HG03135 (cell line): ENCODE measurements around the gene MPZL2.

ENCODE experiments used
- ATAC-seq: cut with Tn5 transposase; IDR thresholded peaks from one replicate; pipeline ENCODE4 v1.9.1; 2021; ENCODE audit warnings: mild to moderate bottlenecking, moderate library complexity; ENCODE audit not compliant: unreplicated experiment

MPZL2 gene

DNA sequence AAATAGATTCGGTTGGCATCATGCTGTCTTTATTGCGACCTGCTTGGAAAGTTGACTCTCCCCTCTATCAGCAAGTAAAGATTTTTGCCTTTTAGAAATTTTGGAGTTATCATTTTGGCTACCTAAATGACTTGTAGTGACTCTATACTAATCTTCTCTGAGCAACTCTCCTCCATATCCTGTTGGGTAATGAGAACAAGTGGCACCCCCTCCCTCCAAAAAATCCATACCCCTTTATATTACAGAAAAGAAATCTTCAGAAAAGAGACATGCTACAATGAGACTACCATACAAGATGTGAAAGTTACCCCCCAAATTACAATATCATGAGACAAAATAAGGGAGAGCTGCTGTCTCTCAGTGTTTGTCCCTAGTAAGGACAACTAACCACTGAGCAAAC lies 40.5 kb downstream of the MPZL2 start:
- ATAC-seq, result no peak

GRCh38 chr11:118222437-118222836 lies 41.7 kb downstream of the MPZL2 start:
- ATAC-seq, result no peak

GRCh38 chr11:118221419-118221818 lies 42.7 kb downstream of the MPZL2 start:
- ATAC-seq, result no peak

DNA sequence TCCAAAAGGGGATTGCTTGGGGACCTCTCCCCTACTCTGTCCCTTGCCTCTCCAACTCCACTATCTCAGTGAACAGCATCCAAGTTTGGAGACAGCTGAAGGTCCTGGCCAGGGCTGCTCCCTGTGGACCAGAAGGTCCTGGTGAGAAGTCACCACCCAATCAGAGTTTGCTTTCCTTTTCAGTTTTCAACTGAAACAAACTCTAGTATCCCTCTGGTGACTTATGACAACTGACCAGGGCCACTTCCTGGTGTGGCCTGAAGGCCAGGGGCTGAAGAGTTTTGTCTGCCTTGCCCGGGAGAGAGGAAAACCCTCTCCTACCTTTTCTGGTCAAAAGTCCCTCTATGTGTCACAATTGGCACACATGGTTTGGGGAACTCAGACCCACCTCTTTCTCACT lies 44.4 kb downstream of the MPZL2 start:
- ATAC-seq, result no peak

GRCh38 chr11:118219244-118219643 lies 44.9 kb downstream of the MPZL2 start:
- ATAC-seq, result no peak

GRCh38 chr11:118217575-118217974 lies 46.5 kb downstream of the MPZL2 start:
- ATAC-seq, result no peak

DNA sequence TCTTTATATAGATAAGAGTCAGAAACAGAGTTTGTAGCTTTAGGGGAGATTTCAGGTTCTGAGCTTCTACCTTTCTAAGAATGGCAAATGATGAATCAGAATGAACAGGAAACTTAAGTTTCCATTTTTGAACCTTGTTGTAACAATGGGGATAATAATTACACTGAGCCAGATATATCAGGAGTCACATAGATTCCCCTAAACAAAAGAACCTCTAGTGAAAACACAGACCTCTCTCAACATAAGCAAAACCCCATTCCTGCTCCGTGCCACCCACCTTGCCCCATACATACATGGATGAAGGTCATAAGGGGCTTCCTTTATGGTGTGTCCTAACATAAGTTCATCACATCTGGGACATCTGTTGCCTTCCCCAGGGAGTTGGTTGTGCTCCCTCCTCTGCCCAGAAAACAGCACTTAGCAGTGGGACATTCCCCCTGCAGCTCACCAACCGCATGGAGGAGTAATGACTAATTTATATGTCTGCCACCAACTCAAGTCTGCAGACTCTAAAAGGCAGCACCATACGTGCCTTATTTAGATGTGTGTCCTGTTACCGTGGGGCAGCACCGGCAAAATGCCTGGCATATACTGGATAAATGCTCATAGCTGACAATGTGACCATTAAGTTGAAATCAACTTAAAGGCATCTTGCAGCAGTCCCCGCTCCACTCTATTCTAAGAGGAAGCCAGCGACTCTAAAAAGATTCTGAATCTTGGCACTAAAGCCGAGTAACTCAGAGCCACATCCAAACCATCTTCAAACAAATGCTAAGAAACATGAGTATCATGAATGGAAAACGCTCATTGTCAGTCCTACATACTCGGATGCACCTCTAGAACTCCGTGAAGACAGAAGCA lies 47.2 kb downstream of the MPZL2 start:
- ATAC-seq, result no peak

DNA sequence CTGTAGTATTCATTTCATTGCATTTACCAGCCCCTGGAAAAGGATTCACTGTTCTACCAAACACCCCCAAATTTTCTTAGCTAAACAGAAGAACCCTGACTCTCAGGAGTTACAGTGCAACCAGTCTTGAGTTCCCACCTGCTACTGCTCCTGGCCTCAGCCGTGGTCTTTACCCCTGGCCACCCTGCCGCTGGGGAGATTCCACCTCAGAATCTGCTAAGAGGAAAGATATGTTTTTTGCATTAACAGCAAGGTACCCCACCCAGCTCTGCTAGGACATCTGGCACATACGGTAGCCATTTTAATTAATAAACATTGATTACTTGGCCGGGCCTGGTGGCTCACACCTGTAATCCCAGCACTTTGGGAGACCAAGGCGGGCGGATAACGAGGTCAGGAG lies 48.3 kb downstream of the MPZL2 start:
- no peak for ATAC-seq

DNA sequence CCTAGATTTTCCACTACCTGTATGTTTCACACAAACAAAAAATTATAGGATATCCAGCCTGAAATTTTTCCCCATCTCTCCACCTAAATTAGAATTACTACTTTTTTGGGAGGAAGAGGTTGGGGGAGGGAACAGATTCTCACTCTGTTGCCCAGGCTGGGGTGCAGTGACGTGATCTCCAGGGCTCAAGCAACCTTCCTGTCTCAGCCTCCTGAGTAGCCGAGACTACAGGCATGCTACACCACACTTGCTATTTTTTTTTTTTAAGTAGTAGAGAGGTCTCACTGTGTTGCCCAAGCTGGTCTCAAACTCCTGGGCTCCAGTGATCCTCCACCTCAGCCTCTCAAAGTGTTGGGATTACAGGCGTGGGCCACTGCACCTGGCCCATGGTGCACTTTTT lies 48.8 kb downstream of the MPZL2 start:
- no peak for ATAC-seq

DNA sequence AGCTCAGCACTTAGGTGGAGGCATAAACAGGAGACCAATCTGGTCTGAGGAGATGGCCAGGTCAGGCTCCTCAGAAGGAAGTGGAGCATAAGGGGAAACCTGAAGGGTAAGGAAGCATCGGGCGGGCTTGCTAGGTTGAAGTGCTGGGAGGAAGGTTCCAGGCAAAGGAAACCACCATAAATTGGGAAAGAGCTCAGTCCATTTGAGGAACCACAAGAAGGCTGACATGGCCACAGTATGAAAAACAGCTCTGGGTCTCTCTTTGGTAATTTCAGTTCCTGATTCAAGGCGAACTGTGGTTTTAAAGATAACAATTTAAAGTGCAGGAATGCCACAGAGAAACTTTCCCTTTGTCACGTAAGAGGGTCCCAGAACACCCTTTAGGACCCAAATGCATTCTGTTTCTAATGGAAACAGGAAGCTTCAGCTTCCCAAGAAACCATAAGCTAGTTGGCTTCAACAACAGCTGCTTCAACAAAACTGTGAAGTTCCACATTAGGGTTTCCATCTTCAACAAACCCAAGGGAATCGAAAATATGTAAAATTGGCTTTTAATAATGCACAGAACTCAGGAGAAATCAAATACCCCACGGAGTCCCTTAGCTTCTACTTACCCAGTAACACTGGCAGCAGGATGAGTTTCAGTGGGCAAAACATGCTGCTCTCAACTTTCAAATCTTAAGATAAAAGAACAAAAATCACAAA lies 49.7 kb downstream of the MPZL2 start:
- ATAC-seq, result no peak

DNA sequence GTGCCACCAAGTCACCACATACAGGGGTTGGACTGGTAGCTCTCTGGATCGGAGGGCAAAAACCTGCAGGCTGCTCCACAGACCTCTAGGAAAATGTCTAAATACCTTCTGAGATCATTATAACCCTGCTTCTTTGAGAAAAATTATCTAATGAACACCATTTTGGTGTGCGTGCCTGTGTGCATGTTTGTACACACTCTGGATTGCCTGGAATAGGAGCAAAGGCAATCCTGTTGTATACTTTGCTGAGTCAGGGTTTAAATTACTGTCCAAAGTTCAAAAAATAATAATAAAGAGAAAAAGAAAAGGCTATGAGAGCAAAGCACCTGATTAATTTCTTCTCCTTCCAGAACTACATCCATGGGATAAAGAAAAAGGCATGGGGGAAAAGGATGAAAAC lies 50.3 kb downstream of the MPZL2 start:
- ATAC-seq, result no peak

DNA sequence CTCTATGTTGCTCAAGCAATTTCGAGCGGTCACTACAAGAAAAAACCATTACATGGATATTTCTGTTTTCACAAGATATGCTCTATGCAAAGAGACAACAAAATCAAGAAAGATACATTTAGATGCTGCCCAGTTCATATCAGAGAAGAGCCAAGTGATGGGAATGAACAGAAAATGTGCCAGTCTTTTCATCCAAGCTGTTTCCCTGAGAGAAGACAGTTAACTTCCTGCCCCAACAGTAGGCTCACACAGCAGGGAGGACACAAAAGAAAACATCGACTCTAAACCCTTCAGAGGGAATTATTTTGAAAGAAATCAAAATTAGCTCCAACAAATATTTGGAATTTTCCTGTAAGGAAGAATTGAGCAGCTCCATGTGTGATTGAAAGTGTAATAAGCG lies 50.9 kb downstream of the MPZL2 start:
- ATAC-seq, result no peak

DNA sequence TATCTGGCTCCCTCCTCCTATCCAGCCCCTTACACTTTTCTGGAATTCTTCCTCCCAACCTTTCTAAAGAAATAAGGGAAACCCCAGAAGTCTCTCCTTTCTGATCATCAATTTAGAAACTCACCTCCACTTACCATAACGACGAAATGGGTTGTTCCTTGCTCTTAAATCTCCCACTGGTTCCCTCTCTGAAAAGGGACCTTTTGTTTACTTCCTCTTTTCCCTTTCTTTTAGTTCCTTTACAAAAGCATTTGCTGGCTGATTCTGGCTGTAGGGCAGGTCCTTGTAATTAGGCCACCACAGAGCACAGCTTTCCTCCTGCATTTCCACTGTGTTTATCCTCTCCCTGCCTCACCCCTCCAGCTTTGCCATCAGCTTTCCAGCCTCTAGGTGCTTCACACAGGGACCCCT lies 51.3 kb downstream of the MPZL2 start:
- ATAC-seq, result no peak

DNA sequence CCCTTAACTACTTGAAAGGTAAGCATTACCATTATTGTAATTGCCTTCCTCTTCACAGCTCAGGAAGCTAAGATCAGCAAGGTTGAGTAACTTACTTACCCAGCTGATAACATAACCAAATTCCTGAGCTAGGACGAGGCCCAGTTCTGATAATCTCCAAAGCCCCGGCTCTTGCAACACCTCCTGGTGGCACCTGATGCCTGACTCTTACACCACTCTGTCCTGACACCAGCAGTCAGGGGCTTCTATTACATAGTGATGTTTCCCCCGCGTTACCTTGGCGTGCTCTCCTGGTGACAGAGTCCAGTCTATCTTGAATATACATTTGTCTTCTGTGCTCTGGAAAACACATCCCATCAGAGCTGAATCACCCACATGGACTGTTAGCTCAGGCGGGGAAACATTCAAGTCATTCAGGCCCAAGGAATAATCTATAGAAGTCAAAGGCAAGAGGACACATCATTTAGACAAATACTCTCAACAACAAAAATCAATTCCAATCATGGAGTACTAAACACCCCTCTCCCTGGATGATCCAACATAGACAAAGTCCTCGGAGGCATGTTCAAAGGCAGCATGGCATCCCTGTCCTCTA lies 51.9 kb downstream of the MPZL2 start:
- ATAC-seq, result no peak

DNA sequence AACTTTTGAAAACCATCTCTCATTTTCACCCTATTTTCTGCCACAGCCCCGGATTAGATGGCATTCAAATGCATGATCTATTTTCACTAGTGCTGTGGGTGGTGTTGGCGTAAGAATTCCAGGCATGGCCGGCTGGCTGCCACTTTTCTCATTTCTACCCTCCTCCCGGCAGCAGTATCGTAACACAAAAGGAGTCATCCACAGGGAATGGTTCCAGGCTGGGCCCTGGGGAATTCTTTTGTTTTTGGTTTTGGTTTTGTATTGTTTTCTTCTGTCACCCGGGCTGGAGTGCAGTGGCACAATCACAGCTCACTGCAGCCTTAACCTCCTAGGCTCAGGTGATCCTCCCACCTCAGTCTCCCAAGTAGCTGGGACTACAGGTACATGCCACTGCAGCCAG lies 53.1 kb downstream of the MPZL2 start:
- ATAC-seq, result no peak

GRCh38 chr11:118210323-118210722 lies 53.8 kb downstream of the MPZL2 start:
- ATAC-seq, result no peak

DNA sequence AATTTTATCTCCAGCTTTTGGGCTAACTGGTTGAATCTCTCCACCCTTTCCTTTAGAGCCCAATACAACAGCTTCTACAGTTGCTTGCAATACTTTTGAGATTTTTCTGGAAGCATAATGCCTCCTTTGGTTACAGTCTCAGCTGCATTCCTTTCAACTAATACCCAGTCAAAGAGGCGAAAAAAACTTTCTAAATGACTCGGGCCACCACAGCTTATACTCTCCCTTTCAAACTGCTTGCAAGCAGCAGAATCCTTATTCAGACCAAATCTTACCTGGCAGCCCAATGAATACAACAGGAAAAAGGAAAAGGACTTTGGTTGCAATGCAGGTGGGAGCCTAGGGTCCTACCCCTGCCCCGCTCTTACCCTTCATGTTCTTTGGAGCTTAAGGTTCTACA lies 55.1 kb downstream of the MPZL2 start:
- no peak for ATAC-seq

- no peak for ATAC-seq
Measured at GRCh38 chr11:118207079-118207478, 57.0 kb downstream of the MPZL2 start.

DNA sequence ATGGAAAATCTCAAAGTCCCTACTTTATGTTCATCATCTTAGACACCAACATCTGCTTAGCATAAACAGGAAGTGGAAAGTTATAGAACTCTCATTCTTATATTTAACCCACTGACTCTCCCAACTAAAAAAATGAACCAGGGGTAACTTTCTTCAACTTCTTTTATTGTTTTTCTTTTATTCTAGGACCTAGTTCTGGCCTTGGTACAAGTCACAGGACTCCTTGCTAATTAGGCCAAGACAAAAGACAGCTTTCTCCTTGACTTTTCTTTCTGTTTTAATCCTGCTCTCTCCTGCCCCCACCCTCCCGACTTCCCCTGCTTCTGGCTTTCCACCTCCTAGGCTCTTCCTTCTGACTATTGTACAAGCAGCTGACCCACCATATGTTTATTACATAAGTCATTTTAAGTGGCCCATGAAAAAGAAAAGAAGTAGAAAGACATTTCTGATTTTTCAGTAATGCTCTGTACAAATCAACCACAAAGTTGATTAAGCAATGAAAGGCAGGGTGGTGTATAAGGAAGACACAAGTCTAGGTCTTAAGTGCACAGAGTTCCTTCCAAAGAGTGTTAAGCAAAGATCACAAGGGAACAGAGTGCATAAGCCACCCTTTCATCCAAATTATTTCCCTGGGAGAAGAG lies 57.6 kb downstream of the MPZL2 start:
- ATAC-seq, result no peak

DNA sequence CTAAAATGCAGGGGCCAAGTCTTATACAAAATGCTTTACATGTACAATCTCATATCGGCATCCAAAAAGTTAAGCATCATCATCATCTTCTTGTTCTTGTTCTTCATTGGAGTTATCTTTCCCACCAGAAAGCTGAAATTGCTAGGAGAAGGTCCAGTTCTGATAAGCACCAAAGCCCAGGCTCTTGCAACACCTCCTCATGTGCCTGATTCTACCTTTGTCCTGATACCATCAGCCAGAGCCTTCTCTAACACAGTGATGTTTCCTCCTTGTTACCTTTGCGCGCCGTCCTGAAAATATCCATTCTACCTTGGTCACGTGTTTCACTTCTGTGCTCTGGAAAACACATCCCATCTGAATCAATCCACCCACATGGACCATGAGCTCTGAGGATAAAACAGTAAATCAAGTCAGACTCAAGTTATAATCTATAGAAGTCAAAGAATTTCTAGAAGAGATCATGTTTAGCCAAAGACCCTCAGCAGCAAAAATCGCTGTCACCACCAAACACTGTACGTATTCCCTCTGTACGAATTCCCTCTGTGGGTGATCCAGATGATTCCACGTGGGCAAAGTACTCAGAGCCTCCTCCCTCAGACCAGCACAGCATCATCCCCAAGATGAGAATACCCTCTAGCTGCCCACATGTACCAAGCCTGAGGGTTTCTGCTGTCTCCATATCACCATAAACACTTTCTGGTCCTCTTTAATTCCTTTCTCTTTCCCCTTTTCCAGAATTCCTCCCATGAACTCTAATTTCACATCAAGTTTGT lies 58.3 kb downstream of the MPZL2 start:
- ATAC-seq, result no peak
